Esophagus squamous epithelium (tissue), 4 donors: ENCODE results near the gene CSRNP3.

ENCODE experiments used
- POLR2A ChIP-seq, 4 donors: fragments of 450-650 bp; IDR thresholded peaks; one replicate each; pipeline ENCODE4 v1.6.1; 2017; ENCODE audit warnings: antibody characterized with exemption in 4 of 4, mild to moderate bottlenecking in 4 of 4, moderate library complexity in 3 of 4
- TF ChIP-seq, protein P1 (sequence below), 6 experiments: fragments of 450-650 bp in 4 of 6; fragments of 200-600 bp in 2 of 6; sonication (generic) in 2 of 6; IDR thresholded peaks; one replicate each; pipeline ENCODE4 v1.5.1; 2016 to 2019; ENCODE audit warnings: antibody characterized with exemption in 6 of 6, mild to moderate bottlenecking in 4 of 6, moderate library complexity in 4 of 6

DNA sequence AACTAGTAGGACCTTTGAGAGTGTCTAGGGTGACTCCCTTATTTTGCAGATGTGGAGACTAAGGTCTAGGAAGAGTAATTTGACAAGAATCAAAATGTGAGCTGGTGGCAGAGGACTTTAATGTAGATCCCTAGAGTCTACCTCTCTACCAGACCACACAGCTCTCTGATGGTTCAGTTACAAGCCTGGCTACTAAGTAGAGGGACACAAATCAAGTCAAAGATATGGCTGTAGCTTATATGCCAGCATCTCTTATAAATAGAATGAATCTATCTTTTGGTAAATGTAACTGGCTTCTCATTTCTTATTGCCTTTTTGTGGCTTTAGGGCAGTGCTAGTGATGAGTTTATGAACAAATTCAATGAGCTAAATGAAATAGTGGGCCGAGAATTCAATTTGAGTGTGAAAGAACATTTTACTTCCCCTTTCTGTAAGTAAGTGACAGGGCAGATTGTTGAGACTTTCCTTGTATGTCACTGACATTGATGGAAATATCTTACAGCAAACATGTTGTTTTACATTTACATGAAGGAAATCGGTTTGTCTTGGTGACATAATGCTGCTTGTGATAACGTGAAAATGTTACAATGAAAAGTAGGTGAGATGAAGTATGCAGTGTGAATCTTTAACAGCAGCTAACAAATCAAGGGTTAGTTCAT lies 28.3 kb downstream of the CSRNP3 start:
- TF ChIP-seq, protein P1, sequence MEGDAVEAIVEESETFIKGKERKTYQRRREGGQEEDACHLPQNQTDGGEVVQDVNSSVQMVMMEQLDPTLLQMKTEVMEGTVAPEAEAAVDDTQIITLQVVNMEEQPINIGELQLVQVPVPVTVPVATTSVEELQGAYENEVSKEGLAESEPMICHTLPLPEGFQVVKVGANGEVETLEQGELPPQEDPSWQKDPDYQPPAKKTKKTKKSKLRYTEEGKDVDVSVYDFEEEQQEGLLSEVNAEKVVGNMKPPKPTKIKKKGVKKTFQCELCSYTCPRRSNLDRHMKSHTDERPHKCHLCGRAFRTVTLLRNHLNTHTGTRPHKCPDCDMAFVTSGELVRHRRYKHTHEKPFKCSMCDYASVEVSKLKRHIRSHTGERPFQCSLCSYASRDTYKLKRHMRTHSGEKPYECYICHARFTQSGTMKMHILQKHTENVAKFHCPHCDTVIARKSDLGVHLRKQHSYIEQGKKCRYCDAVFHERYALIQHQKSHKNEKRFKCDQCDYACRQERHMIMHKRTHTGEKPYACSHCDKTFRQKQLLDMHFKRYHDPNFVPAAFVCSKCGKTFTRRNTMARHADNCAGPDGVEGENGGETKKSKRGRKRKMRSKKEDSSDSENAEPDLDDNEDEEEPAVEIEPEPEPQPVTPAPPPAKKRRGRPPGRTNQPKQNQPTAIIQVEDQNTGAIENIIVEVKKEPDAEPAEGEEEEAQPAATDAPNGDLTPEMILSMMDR (IDR thresholded peaks at IDR 0.05): no peak
- TF ChIP-seq POLR2A (IDR thresholded peaks at IDR 0.05): no peak
